ENCODE measurements around the gene JDP2.
"Not testable (repeated sequence)": the region's sequence is repeated elsewhere in the genome, so short reads cannot be mapped to it uniquely, and the experiment has no call there.

Gene JDP2

GRCh38 chr14:75457648-75458165 lies 29.9 kb downstream of the JDP2 start:
- FAIRE-seq, result no peak

GRCh38 chr14:75458305-75458704 lies 30.5 kb downstream of the JDP2 start:
- no peak for FAIRE-seq

- no peak for FAIRE-seq
Observed at GRCh38 chr14:75459099-75459741, 31.4 kb downstream of the JDP2 start.

GRCh38 chr14:75459791-75460190 lies 32.0 kb downstream of the JDP2 start:
- FAIRE-seq, result no peak

- no peak for FAIRE-seq
Observed at GRCh38 chr14:75460394-75460793, 32.6 kb downstream of the JDP2 start.

- no peak for FAIRE-seq
Observed at GRCh38 chr14:75461303-75461702, 33.5 kb downstream of the JDP2 start.

GRCh38 chr14:75461755-75462349 lies 34.0 kb downstream of the JDP2 start:
- no peak for FAIRE-seq

GRCh38 chr14:75464626-75465025 lies 36.8 kb downstream of the JDP2 start:
- FAIRE-seq, result no peak

GRCh38 chr14:75467763-75468162 lies 39.9 kb downstream of the JDP2 start:
- no peak for FAIRE-seq

- FAIRE-seq, result no peak
Observed at GRCh38 chr14:75469164-75469563, 41.3 kb downstream of the JDP2 start.

- FAIRE-seq, result no peak
Observed at GRCh38 chr14:75469606-75470237, 41.9 kb downstream of the JDP2 start.

- FAIRE-seq, result no peak
Observed at GRCh38 chr14:75470238-75470797, 42.5 kb downstream of the JDP2 start.

GRCh38 chr14:75471059-75471458 lies 43.2 kb downstream of the JDP2 start:
- no peak for FAIRE-seq

- FAIRE-seq, result not testable (repeated sequence)
Observed at GRCh38 chr14:75474127-75474526, 46.3 kb downstream of the JDP2 start.

GRCh38 chr14:75476274-75476995 lies 48.6 kb downstream of the JDP2 start:
- FAIRE-seq, result no peak

- FAIRE-seq, result no peak
Observed at GRCh38 chr14:75477881-75478280, 50.1 kb downstream of the JDP2 start.

GRCh38 chr14:75479770-75480600 lies 52.2 kb downstream of the JDP2 start:
- no peak for FAIRE-seq

- FAIRE-seq, result no peak
Observed at GRCh38 chr14:75482366-75482765, 54.5 kb downstream of the JDP2 start.

- no peak for FAIRE-seq
Observed at GRCh38 chr14:75484711-75485429, 57.0 kb downstream of the JDP2 start.

- FAIRE-seq, result no peak
Observed at GRCh38 chr14:75486318-75486717, 58.5 kb downstream of the JDP2 start.

GRCh38 chr14:75487155-75487671 lies 59.4 kb downstream of the JDP2 start:
- FAIRE-seq, result no peak

Data from TTC549 (cell line).